NCI-H774 (cell line): ENCODE results near the gene KIAA0586.
"Not testable (repeated sequence)": the region's sequence is repeated elsewhere in the genome, so short reads cannot be mapped to it uniquely, and the experiment has no call there.

Experiments used
- DNase-seq: peaks from one replicate; lab custom pipeline; 2025; lab: John Stamatoyannopoulos, UW

Gene KIAA0586

GRCh38 chr14:58464652-58465051, 37.1 kb downstream of the KIAA0586 start:
- no peak for DNase-seq

- DNase-seq = peak; percentile 1
Observed at GRCh38 chr14:58465421-58465820, 37.9 kb downstream of the KIAA0586 start.

- DNase-seq = no peak
Observed at GRCh38 chr14:58466459-58466858, 38.9 kb downstream of the KIAA0586 start.

- DNase-seq = no peak
Observed at GRCh38 chr14:58467575-58467974, 40.1 kb downstream of the KIAA0586 start.

- DNase-seq = no peak
Observed at GRCh38 chr14:58469309-58469708, 41.8 kb downstream of the KIAA0586 start.

GRCh38 chr14:58476320-58476719, 48.8 kb downstream of the KIAA0586 start:
- DNase-seq = no peak

GRCh38 chr14:58477653-58478052, 50.1 kb downstream of the KIAA0586 start:
- DNase-seq = no peak

- DNase-seq = not testable (repeated sequence)
Observed at GRCh38 chr14:58478329-58478728, 50.8 kb downstream of the KIAA0586 start.

GRCh38 chr14:58479975-58480374, 52.5 kb downstream of the KIAA0586 start:
- no peak for DNase-seq

- no peak for DNase-seq
Observed at GRCh38 chr14:58484176-58484575, 56.7 kb downstream of the KIAA0586 start.

GRCh38 chr14:58488550-58488949, 61.0 kb downstream of the KIAA0586 start:
- DNase-seq = no peak

- DNase-seq = no peak
Observed at GRCh38 chr14:58491593-58491992, 64.1 kb downstream of the KIAA0586 start.

GRCh38 chr14:58492044-58492443, 64.5 kb downstream of the KIAA0586 start:
- DNase-seq = no peak

GRCh38 chr14:58501214-58501816, 73.8 kb downstream of the KIAA0586 start:
- no peak for DNase-seq

GRCh38 chr14:58513272-58513671, 85.8 kb downstream of the KIAA0586 start:
- no peak for DNase-seq

GRCh38 chr14:58517592-58517991, 90.1 kb downstream of the KIAA0586 start:
- no peak for DNase-seq

- DNase-seq = not testable (repeated sequence)
Observed at GRCh38 chr14:58525691-58526090, 98.2 kb downstream of the KIAA0586 start.

GRCh38 chr14:58533446-58533845, 105.9 kb downstream of the KIAA0586 start:
- no peak for DNase-seq

GRCh38 chr14:58535044-58535443, 107.5 kb downstream of the KIAA0586 start:
- no peak for DNase-seq

- no peak for DNase-seq
Observed at GRCh38 chr14:58537004-58537403, 109.5 kb downstream of the KIAA0586 start.

- no peak for DNase-seq
Observed at GRCh38 chr14:58540749-58541632, 113.5 kb downstream of the KIAA0586 start.

GRCh38 chr14:58541633-58542022, 114.1 kb downstream of the KIAA0586 start:
- no peak for DNase-seq

GRCh38 chr14:58543253-58543652, 115.7 kb downstream of the KIAA0586 start:
- DNase-seq = no peak
